ENCODE data around the gene RLBP1.

Gene RLBP1

GRCh38 chr15:89163271-89164055, 57.9 kb downstream of the RLBP1 start:
- no peaks in the 10 kb centered on the region for H3K27me3 ChIP-seq (ENCODE audit: insufficient read depth, poor library complexity, severe bottlenecking)
- TF ChIP-seq REST (IDR thresholded peaks at IDR 0.05; ENCODE audit: insufficient replicate concordance, low read depth) (no peak), CTCF (IDR thresholded peaks at IDR 0.05; ENCODE audit: insufficient read depth, low read length) (no peak), POLR2AphosphoS5 (IDR thresholded peaks at IDR 0.05; ENCODE audit: low read depth) (no peak), SPI1 (IDR thresholded peaks at IDR 0.05; ENCODE audit: borderline replicate concordance, low read depth) (no peak), GABPA (IDR thresholded peaks at IDR 0.05; ENCODE audit: low read depth) (no peak)
- DNase-seq (ENCODE audit: low read depth in 1 of 2, low spot score in 1 of 2) = no peak

GRCh38 chr15:89161666-89162065, 59.7 kb downstream of the RLBP1 start:
- DNase-seq (ENCODE audit: low read depth in 1 of 2, low spot score in 1 of 2) = no peak
- TF ChIP-seq POLR2AphosphoS5 (IDR thresholded peaks at IDR 0.05; ENCODE audit: low read depth) (no peak), REST (IDR thresholded peaks at IDR 0.05; ENCODE audit: insufficient replicate concordance, low read depth) (no peak), GABPA (IDR thresholded peaks at IDR 0.05; ENCODE audit: low read depth) (no peak), CTCF (IDR thresholded peaks at IDR 0.05; ENCODE audit: insufficient read depth, low read length) (no peak), SPI1 (IDR thresholded peaks at IDR 0.05; ENCODE audit: borderline replicate concordance, low read depth) (no peak)
- no peaks in the 10 kb centered on the region for H3K27me3 ChIP-seq (ENCODE audit: insufficient read depth, poor library complexity, severe bottlenecking)

More at GRCh38 chr15:89163271-89164055, 57.9 kb downstream of the RLBP1 start:
- H3K4me3 ChIP-seq (replicated peaks; ENCODE audit: insufficient read depth, low read length) = no peak overlapping the region
- H3K27ac ChIP-seq (replicated peaks) = no peak overlapping the region

More at GRCh38 chr15:89161666-89162065, 59.7 kb downstream of the RLBP1 start:
- H3K27ac ChIP-seq (replicated peaks) = no peak overlapping the region
- H3K4me3 ChIP-seq (replicated peaks; ENCODE audit: insufficient read depth, low read length) = no peak overlapping the region

Data from HL-60 (cell line).